ENCODE data around the gene MIS12.

- no peak for TF ChIP-seq CTCF (IDR thresholded peaks at IDR 0.05)
- TF ChIP-seq POLR2A (IDR thresholded peaks at IDR 0.05), result no peak
Measured at GRCh38 chr17:5533486-5534315, 47.3 kb downstream of the MIS12 start.
